Caco-2 (cell line): Measurements from ENCODE around the gene VDAC2. TPM values are rescaled to one million over a fixed set of nuclear protein-coding genes. Genes with fewer than 3 reads are reported as not detected.
"Not testable (repeated sequence)": the region's sequence is repeated elsewhere in the genome, so short reads cannot be mapped to it uniquely, and the experiment has no call there.

ENCODE experiments used
- BruUV-seq: library from RNA; stranded (reverse); fragments of 400-500 nt; replicated peaks from 2 replicates; lab custom pipeline; 2021; lab: Mats Ljungman, UMichigan
- CTCF ChIA-PET: fragments of 300-600 bp; sonication (Branson Sonifier 250); formaldehyde crosslinking; loops from one replicate; lab custom pipeline; 2022; ENCODE audit warnings: antibody characterized with exemption; lab: Charles Lee
- POLR2A ChIA-PET: fragments of 300-600 bp; sonication (Branson Sonifier 250); formaldehyde crosslinking; loops from one replicate; lab custom pipeline; 2022; ENCODE audit warnings: antibody characterized with exemption; lab: Charles Lee
- DNase-seq, 2 experiments: peaks; one replicate each; pipeline versions ENCODE4 v3.0.0 to v3.0.0-alpha.2; 2020 to 2022
- H3K27me3 ChIP-seq: replicated peaks from 2 replicates; pipeline ENCODE4 v1.6.0; 2011; ENCODE audit warnings: low read length; ENCODE audit not compliant: control insufficient read depth, insufficient read depth
- H3K36me3 ChIP-seq: 2 replicates; pipeline ENCODE4 v1.5.1; 2011; ENCODE audit warnings: low read length; ENCODE audit not compliant: control insufficient read depth, insufficient read depth
- H3K4me1 ChIP-seq: fragments of 250-450 bp; sonication (Bioruptor Pico); 2 replicates; pipeline ENCODE4 v1.5.1; 2020; ENCODE audit warnings: mild to moderate bottlenecking
- H3K4me3 ChIP-seq: 2 replicates; pipeline ENCODE4 v1.5.1; 2011; ENCODE audit warnings: low read depth, mild to moderate bottlenecking, control low read depth, low read length
- H3K9me3 ChIP-seq: fragments of 250-450 bp; sonication (Bioruptor Pico); 2 replicates; pipeline ENCODE4 v1.5.1; 2020; ENCODE audit warnings: mild to moderate bottlenecking, moderate library complexity
- H3K27ac Mint-ChIP-seq: one replicate; pipeline ENCODE4 v1.8.0; 2022; ENCODE audit warnings: mixed read lengths; ENCODE audit not compliant: unreplicated experiment
- H3K27me3 Mint-ChIP-seq: one replicate; pipeline ENCODE4 v1.8.0; 2022; ENCODE audit warnings: mixed read lengths; ENCODE audit not compliant: insufficient read depth, unreplicated experiment
- H3K36me3 Mint-ChIP-seq: one replicate; pipeline ENCODE4 v1.8.0; 2022; ENCODE audit warnings: mild to moderate bottlenecking, mixed read lengths; ENCODE audit not compliant: insufficient read depth, unreplicated experiment
- H3K4me1 Mint-ChIP-seq: one replicate; pipeline ENCODE4 v1.8.0; 2022; ENCODE audit warnings: low read depth, mixed read lengths; ENCODE audit not compliant: unreplicated experiment
- H3K4me3 Mint-ChIP-seq: one replicate; pipeline ENCODE4 v1.8.0; 2022; ENCODE audit warnings: mild to moderate bottlenecking, moderate library complexity, mixed read lengths; ENCODE audit not compliant: unreplicated experiment
- H3K9me3 Mint-ChIP-seq: one replicate; pipeline ENCODE4 v1.8.0; 2022; ENCODE audit warnings: mixed read lengths; ENCODE audit not compliant: unreplicated experiment
- intact Hi-C: fragments of 100-400 bp; cut with micrococcal nuclease; formaldehyde crosslinking; loops from one replicate; pipeline ENCODE4 v1.10.0; 2022; ENCODE audit not compliant: unreplicated experiment
- total RNA-seq: library from RNA; stranded (reverse); gene quantifications from 2 replicates; pipeline ENCODE4 v1.2.3, GENCODE V29; 2022
- TF ChIP-seq, protein P1 (sequence below), 2 experiments: fragments of 200-600 bp in 1 of 2; IDR thresholded peaks; 1 replicate in 1 of 2; 2 replicates in 1 of 2; pipeline versions ENCODE4 v1.5.1 to v1.8.0; 2011 to 2022; ENCODE audit warnings: antibody characterized with exemption in 1 of 2, control low read depth in 1 of 2, inconsistent platforms in 1 of 2, low read depth in 1 of 2, low read length in 1 of 2, mild to moderate bottlenecking in 1 of 2, moderate library complexity in 1 of 2; ENCODE audit not compliant: insufficient read depth in 1 of 2, severe bottlenecking in 1 of 2, unreplicated experiment in 1 of 2

The VDAC2 gene
- total RNA-seq, 1 experiment from 2014 or later, result 244 TPM

DNA sequence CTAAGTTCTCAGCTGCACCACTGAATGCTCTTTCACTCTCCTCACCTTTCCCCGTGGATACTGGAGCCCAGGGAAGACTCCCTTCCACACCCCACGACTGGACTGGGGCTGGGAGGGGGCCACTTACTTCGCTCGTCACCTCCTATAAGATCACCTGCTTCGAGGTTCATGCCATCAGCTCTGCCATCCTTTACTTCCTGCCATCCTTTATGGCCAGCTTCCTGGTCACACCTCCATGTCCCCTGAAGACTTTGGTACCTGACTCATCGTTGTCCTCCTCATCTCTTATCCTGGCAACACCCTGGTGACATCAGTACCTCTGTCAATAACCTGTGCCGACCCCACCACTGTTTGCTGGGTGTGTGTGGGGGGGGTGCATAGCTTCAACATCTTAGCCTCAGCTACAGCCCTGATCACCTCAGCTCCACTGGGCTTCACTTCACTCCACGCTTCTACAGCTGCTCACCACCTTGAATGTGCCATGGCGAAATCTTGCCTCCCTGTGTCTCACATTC, 8.7 kb upstream of the VDAC2 start:
- no TSS peak for BruUV-seq
- Histone ChIP-seq H3K27me3 (no peaks in the 10 kb centered on the region), H3K4me3 (no peak overlapping the region), H3K4me1 (peaks cover 16% of the 10 kb centered on the region), H3K9me3 (no peaks in the 10 kb centered on the region), H3K36me3 (no peaks in the 10 kb centered on the region)
- TF ChIP-seq, protein P1, sequence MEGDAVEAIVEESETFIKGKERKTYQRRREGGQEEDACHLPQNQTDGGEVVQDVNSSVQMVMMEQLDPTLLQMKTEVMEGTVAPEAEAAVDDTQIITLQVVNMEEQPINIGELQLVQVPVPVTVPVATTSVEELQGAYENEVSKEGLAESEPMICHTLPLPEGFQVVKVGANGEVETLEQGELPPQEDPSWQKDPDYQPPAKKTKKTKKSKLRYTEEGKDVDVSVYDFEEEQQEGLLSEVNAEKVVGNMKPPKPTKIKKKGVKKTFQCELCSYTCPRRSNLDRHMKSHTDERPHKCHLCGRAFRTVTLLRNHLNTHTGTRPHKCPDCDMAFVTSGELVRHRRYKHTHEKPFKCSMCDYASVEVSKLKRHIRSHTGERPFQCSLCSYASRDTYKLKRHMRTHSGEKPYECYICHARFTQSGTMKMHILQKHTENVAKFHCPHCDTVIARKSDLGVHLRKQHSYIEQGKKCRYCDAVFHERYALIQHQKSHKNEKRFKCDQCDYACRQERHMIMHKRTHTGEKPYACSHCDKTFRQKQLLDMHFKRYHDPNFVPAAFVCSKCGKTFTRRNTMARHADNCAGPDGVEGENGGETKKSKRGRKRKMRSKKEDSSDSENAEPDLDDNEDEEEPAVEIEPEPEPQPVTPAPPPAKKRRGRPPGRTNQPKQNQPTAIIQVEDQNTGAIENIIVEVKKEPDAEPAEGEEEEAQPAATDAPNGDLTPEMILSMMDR (IDR thresholded peaks at IDR 0.05; ENCODE audit: insufficient read depth in 1 of 2, low read depth in 1 of 2, low read length in 1 of 2, severe bottlenecking in 1 of 2, unreplicated experiment in 1 of 2), result no peak
- no peaks in the 10 kb centered on the region for H3K27me3 Mint-ChIP-seq
- CTCF ChIA-PET, result no interaction called here
- H3K4me3 Mint-ChIP-seq, result no peak overlapping the region
- intact Hi-C loops, result no loop called here
- peaks cover 15% of the 10 kb centered on the region for H3K4me1 Mint-ChIP-seq
- peak overlapping the region; percentile 78 for H3K27ac Mint-ChIP-seq
- H3K9me3 Mint-ChIP-seq, result no peaks in the 10 kb centered on the region
- no peaks in the 10 kb centered on the region for H3K36me3 Mint-ChIP-seq
- POLR2A ChIA-PET, result no interaction called here
- peak; percentile 22 to 42 for DNase-seq

- H3K27ac Mint-ChIP-seq, result peak overlapping the region; percentile 78
These were observed 8.1 kb upstream of the VDAC2 start for GRCh38 chr10:75202321-75203045.

GRCh38 chr10:75203046-75203620, 7.5 kb upstream of the VDAC2 start:
- H3K36me3 ChIP-seq, H3K9me3 Mint-ChIP-seq, H3K27me3 Mint-ChIP-seq, POLR2A ChIA-PET, H3K9me3 ChIP-seq, intact Hi-C loops, H3K27me3 ChIP-seq, H3K4me3 ChIP-seq, BruUV-seq, H3K36me3 Mint-ChIP-seq, H3K4me3 Mint-ChIP-seq: not testable (repeated sequence)
- peaks cover 15% of the 10 kb centered on the region for H3K4me1 Mint-ChIP-seq
- peaks cover 16% of the 10 kb centered on the region for H3K4me1 ChIP-seq
- peak overlapping the region; percentile 78 for H3K27ac Mint-ChIP-seq
- peak in 1 of 2 experiments; percentile 12 for DNase-seq
- CTCF ChIA-PET, result interaction anchor here (0.6 to 0.7 kb wide), 2 partner anchors 29 to 41 kb away, joined by 4 to 8 read pairs; no protein-coding TSS in a partner anchor

More at GRCh38 chr10:75202321-75203045, 8.1 kb upstream of the VDAC2 start:
- Mint-ChIP-seq H3K4me1 (peaks cover 15% of the 10 kb centered on the region), H3K36me3 (no peaks in the 10 kb centered on the region), H3K4me3 (no peak overlapping the region), H3K9me3 (no peaks in the 10 kb centered on the region), H3K27me3 (no peaks in the 10 kb centered on the region)
- ChIA-PET POLR2A (no interaction called here), CTCF (interaction anchor here (0.6 kb wide), 1 partner anchor 30 kb away, joined by 4 read pairs; no protein-coding TSS in a partner anchor)
- H3K9me3 ChIP-seq, result no peaks in the 10 kb centered on the region
- H3K27me3 ChIP-seq, result no peaks in the 10 kb centered on the region
- DNase-seq, result peak in 1 of 2 experiments; percentile 26
- H3K4me1 ChIP-seq, result peaks cover 16% of the 10 kb centered on the region
- no TSS peak for BruUV-seq
- intact Hi-C loops, result no loop called here
- H3K4me3 ChIP-seq, result no peak overlapping the region
- TF ChIP-seq, protein P1 (IDR thresholded peaks at IDR 0.05; ENCODE audit: insufficient read depth in 1 of 2, low read depth in 1 of 2, low read length in 1 of 2, severe bottlenecking in 1 of 2, unreplicated experiment in 1 of 2), result no peak
- no peaks in the 10 kb centered on the region for H3K36me3 ChIP-seq
